Calu3 (cell line): ENCODE measurements around the gene NRP2. TPM values are rescaled to one million over a fixed set of nuclear protein-coding genes. Genes with fewer than 3 reads are reported as not detected.
A peak's percentile ranks its signal among the peaks of the same experiment; 100 is the strongest.

Experiments used
- BruUV-seq: library from RNA; stranded (reverse); fragments of 400-500 nt; replicated peaks from 2 replicates; lab custom pipeline; 2021; lab: Mats Ljungman, UMichigan
- CTCF ChIA-PET: fragments of 300-600 bp; sonication (Branson Sonifier 250); formaldehyde crosslinking; loops from one replicate; lab custom pipeline; 2022; ENCODE audit warnings: antibody characterized with exemption; lab: Charles Lee
- DNase-seq: peaks from one replicate; pipeline ENCODE4 v3.0.0; 2022
- H3K27ac Mint-ChIP-seq: one replicate; pipeline ENCODE4 v1.8.0; 2022; ENCODE audit warnings: mixed read lengths; ENCODE audit not compliant: unreplicated experiment
- H3K27me3 Mint-ChIP-seq: one replicate; pipeline ENCODE4 v1.8.0; 2022; ENCODE audit warnings: mixed read lengths; ENCODE audit not compliant: unreplicated experiment
- H3K36me3 Mint-ChIP-seq: one replicate; pipeline ENCODE4 v1.8.0; 2022; ENCODE audit warnings: mild to moderate bottlenecking, moderate library complexity, mixed read lengths; ENCODE audit not compliant: insufficient read depth, unreplicated experiment
- H3K4me1 Mint-ChIP-seq: one replicate; pipeline ENCODE4 v1.8.0; 2022; ENCODE audit warnings: mild to moderate bottlenecking, low read depth, mixed read lengths; ENCODE audit not compliant: unreplicated experiment
- H3K4me3 Mint-ChIP-seq: one replicate; pipeline ENCODE4 v1.8.0; 2022; ENCODE audit warnings: mild to moderate bottlenecking, low read depth, moderate library complexity, mixed read lengths; ENCODE audit not compliant: unreplicated experiment
- H3K9me3 Mint-ChIP-seq: one replicate; pipeline ENCODE4 v1.8.0; 2022; ENCODE audit warnings: low read depth, mixed read lengths; ENCODE audit not compliant: unreplicated experiment
- intact Hi-C: fragments of 100-400 bp; cut with micrococcal nuclease; formaldehyde crosslinking; loops from one replicate; pipeline ENCODE4 v1.10.0; 2022; ENCODE audit not compliant: unreplicated experiment
- total RNA-seq: library from RNA; stranded (reverse); gene quantifications from 2 replicates; pipeline ENCODE4 v1.2.3, GENCODE V29; 2022
- TF ChIP-seq, protein P1 (sequence below): fragments of 200-600 bp; IDR thresholded peaks from one replicate; pipeline ENCODE4 v1.8.0; 2022; ENCODE audit warnings: antibody characterized with exemption; ENCODE audit not compliant: unreplicated experiment

The NRP2 gene
- total RNA-seq, 1 experiment from 2014 or later, result 19.9 TPM

DNA sequence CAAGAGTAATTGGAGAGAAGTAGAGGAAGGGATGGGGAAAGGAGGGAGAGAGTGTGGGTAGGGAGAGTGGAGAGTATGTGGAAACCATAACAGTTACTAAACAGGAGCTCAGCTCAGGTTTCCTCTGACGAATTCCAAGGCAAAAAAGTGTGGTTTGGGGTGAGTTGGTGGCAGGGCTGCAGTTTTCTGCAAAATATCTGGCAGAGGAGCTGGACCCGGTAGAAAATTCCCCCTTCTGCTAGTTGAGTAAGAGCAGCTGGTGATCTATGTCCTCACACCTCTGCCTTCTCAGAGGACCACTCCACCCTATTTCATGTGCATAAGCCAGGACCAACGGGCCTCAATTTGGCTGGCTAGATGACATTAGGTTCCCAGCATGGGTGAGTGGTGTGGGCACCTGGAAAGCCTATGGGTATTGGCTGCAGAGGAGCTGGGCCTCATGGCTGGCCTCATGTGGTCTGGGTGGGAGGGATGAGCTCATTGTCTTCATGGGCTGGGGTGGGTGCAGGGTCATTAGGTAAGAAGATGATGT lies 13.2 kb downstream of the NRP2 start:
- peaks cover 12% of the 10 kb centered on the region for H3K4me1 Mint-ChIP-seq
- no peaks in the 10 kb centered on the region for H3K9me3 Mint-ChIP-seq
- no peaks in the 10 kb centered on the region for H3K36me3 Mint-ChIP-seq
- CTCF ChIA-PET, result no interaction called here
- intact Hi-C loops, result no loop called here
- H3K27ac Mint-ChIP-seq, result no peak overlapping the region
- DNase-seq, result no peak
- TF ChIP-seq, protein P1, sequence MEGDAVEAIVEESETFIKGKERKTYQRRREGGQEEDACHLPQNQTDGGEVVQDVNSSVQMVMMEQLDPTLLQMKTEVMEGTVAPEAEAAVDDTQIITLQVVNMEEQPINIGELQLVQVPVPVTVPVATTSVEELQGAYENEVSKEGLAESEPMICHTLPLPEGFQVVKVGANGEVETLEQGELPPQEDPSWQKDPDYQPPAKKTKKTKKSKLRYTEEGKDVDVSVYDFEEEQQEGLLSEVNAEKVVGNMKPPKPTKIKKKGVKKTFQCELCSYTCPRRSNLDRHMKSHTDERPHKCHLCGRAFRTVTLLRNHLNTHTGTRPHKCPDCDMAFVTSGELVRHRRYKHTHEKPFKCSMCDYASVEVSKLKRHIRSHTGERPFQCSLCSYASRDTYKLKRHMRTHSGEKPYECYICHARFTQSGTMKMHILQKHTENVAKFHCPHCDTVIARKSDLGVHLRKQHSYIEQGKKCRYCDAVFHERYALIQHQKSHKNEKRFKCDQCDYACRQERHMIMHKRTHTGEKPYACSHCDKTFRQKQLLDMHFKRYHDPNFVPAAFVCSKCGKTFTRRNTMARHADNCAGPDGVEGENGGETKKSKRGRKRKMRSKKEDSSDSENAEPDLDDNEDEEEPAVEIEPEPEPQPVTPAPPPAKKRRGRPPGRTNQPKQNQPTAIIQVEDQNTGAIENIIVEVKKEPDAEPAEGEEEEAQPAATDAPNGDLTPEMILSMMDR, result no peak
- no peaks in the 10 kb centered on the region for H3K27me3 Mint-ChIP-seq
- BruUV-seq, result no TSS peak
- no peak overlapping the region for H3K4me3 Mint-ChIP-seq

DNA sequence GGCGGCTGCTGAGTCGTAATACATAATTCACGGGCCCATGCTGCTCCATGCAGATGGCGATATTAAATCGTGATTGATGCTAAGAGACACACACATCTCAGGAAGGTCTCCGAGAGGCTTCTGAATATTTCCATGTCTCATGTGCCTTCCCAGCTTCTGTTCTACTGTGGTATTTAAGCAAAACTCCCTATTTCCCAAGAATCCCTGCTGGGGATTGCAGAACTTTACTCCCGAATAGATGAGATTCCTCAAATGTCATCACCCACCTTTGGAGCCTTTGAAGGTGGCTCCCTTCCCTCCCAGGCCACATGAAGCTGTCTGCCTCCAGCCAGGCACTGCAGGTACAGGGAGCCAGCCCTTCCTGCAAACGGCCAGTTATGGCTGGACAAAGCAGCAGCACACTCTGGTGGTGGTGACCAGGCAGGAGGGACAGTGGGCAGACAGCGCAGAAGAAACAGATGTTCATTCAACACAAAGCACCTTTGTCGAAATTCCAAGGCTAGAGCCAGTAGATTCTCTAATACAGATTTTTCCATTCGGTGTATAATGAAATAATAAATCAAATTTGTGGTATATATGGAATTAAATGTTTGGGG lies 14.1 kb downstream of the NRP2 start:
- H3K27me3 Mint-ChIP-seq, result no peaks in the 10 kb centered on the region
- CTCF ChIA-PET, result interaction anchor here (0.6 kb wide), 1 partner anchor 1237 kb away, joined by 6 read pairs; no protein-coding TSS in a partner anchor
- H3K9me3 Mint-ChIP-seq, result no peaks in the 10 kb centered on the region
- intact Hi-C loops, result no loop called here
- no peak overlapping the region for H3K27ac Mint-ChIP-seq
- no peak overlapping the region for H3K4me3 Mint-ChIP-seq
- H3K4me1 Mint-ChIP-seq, result peaks cover 16% of the 10 kb centered on the region
- BruUV-seq, result no TSS peak
- no peak for DNase-seq
- H3K36me3 Mint-ChIP-seq, result no peaks in the 10 kb centered on the region
- TF ChIP-seq, protein P1, result no peak

- BruUV-seq, result no TSS peak
- no peaks in the 10 kb centered on the region for H3K9me3 Mint-ChIP-seq
- TF ChIP-seq, protein P1, result no peak
- no peaks in the 10 kb centered on the region for H3K27me3 Mint-ChIP-seq
- intact Hi-C loops, result no loop called here
- peaks cover 17% of the 10 kb centered on the region for H3K4me1 Mint-ChIP-seq
- no peak for DNase-seq
- CTCF ChIA-PET, result no interaction called here
- no peak overlapping the region for H3K4me3 Mint-ChIP-seq
- H3K36me3 Mint-ChIP-seq, result no peaks in the 10 kb centered on the region
- H3K27ac Mint-ChIP-seq, result no peak overlapping the region
Observed at GRCh38 chr2:205696927-205697441, 14.7 kb downstream of the NRP2 start.

GRCh38 chr2:205698286-205699268 lies 16.3 kb downstream of the NRP2 start:
- Mint-ChIP-seq H3K27me3 (no peaks in the 10 kb centered on the region), H3K4me1 (peaks cover 33% of the 10 kb centered on the region), H3K27ac (peak overlapping the region; percentile 45), H3K4me3 (no peak overlapping the region), H3K36me3 (no peaks in the 10 kb centered on the region), H3K9me3 (no peaks in the 10 kb centered on the region)
- TF ChIP-seq, protein P1, result no peak
- DNase-seq, result no peak
- intact Hi-C loops, result no loop called here
- no TSS peak for BruUV-seq
- CTCF ChIA-PET, result no interaction called here
